ENCODE data around the gene CTTNBP2.

The CTTNBP2 gene

GRCh38 chr7:117862378-117862777, 10.9 kb downstream of the CTTNBP2 start:
- TF ChIP-seq, protein P1, sequence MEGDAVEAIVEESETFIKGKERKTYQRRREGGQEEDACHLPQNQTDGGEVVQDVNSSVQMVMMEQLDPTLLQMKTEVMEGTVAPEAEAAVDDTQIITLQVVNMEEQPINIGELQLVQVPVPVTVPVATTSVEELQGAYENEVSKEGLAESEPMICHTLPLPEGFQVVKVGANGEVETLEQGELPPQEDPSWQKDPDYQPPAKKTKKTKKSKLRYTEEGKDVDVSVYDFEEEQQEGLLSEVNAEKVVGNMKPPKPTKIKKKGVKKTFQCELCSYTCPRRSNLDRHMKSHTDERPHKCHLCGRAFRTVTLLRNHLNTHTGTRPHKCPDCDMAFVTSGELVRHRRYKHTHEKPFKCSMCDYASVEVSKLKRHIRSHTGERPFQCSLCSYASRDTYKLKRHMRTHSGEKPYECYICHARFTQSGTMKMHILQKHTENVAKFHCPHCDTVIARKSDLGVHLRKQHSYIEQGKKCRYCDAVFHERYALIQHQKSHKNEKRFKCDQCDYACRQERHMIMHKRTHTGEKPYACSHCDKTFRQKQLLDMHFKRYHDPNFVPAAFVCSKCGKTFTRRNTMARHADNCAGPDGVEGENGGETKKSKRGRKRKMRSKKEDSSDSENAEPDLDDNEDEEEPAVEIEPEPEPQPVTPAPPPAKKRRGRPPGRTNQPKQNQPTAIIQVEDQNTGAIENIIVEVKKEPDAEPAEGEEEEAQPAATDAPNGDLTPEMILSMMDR (IDR thresholded peaks at IDR 0.05; ENCODE audit: control extremely low read depth, extremely low read depth, low read depth, missing control alignments), result no peak
- no peak for DNase-seq (ENCODE audit: extremely low spot score)
- POLR2A ChIA-PET, result no interaction called here
- CTCF ChIA-PET, result no interaction called here

GRCh38 chr7:117859246-117859812, 13.9 kb downstream of the CTTNBP2 start:
- CTCF ChIA-PET, result no interaction called here

GRCh38 chr7:117858712-117859111, 14.5 kb downstream of the CTTNBP2 start:
- ChIA-PET CTCF (no interaction called here), POLR2A (no interaction called here)
- TF ChIP-seq, protein P1 (IDR thresholded peaks at IDR 0.05; ENCODE audit: control extremely low read depth, extremely low read depth, low read depth, missing control alignments), result no peak
- no peak for DNase-seq (ENCODE audit: extremely low spot score)

More at GRCh38 chr7:117859246-117859812, 13.9 kb downstream of the CTTNBP2 start:
- DNase-seq (ENCODE audit: extremely low spot score), result no peak
- TF ChIP-seq, protein P1 (IDR thresholded peaks at IDR 0.05; ENCODE audit: control extremely low read depth, extremely low read depth, low read depth, missing control alignments), result no peak
- POLR2A ChIA-PET, result no interaction called here

- POLR2A ChIA-PET, result no interaction called here
- TF ChIP-seq, protein P1 (IDR thresholded peaks at IDR 0.05; ENCODE audit: control extremely low read depth, extremely low read depth, low read depth, missing control alignments), result no peak
- CTCF ChIA-PET, result interaction anchor here (1.4 to 1.5 kb wide), 2 partner anchors 11 to 22 kb away, joined by 3 read pairs; no protein-coding TSS in a partner anchor
- DNase-seq (ENCODE audit: extremely low spot score), result no peak
Observed at GRCh38 chr7:117857718-117858117, 15.5 kb downstream of the CTTNBP2 start.

- POLR2A ChIA-PET, result no interaction called here
- CTCF ChIA-PET, result interaction anchor here (1.4 kb wide), 1 partner anchor 13 kb away, joined by 3 read pairs; no protein-coding TSS in a partner anchor
- TF ChIP-seq, protein P1 (IDR thresholded peaks at IDR 0.05; ENCODE audit: control extremely low read depth, extremely low read depth, low read depth, missing control alignments), result no peak
- no peak for DNase-seq (ENCODE audit: extremely low spot score)
Observed at GRCh38 chr7:117856196-117856595, 17.0 kb downstream of the CTTNBP2 start.

DNA sequence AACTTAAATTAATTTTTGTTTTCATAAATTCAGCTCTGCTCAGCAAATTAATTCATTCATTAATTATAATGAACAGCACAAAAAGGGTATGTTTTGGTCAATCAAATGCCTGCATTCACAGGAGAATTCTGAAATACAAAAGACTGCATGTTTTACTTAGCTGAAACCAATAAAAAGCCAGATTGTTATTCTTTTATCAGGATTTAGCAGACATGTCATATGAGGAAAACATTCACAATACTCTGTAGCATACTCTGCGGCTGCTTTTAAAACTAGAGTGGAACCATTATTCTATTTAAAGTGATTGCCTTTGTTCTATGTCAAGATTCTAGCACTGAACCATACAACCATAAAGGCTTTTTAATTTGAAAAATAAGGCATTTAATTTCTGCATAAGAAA, 19.1 kb downstream of the CTTNBP2 start:
- TF ChIP-seq, protein P1 (IDR thresholded peaks at IDR 0.05; ENCODE audit: control extremely low read depth, extremely low read depth, low read depth, missing control alignments), result no peak
- POLR2A ChIA-PET, result no interaction called here
- CTCF ChIA-PET, result interaction anchor here (1.0 to 1.2 kb wide), 3 partner anchors 11 to 103 kb away, joined by 3 read pairs; no protein-coding TSS in a partner anchor
- no peak for DNase-seq (ENCODE audit: extremely low spot score)
